Activated naive CD8-positive, alpha-beta T cell treated with anti-CD3 and anti-CD28 coated beads, Interleukin-2, amount 50 U/mL, for 24 hours (primary cell): Measurements from ENCODE around the gene CES3.

ENCODE experiments used
- ATAC-seq: fragments of 150-1000 bp; cut with Tn5 transposase; one replicate; pipeline ENCODE4 v1.10.0; 2021
- DNase-seq: peaks from one replicate; pipeline ENCODE4 v3.0.0; 2021
- H3K27ac Mint-ChIP-seq: one replicate; pipeline ENCODE4 v1.8.0; 2021; ENCODE audit warnings: mild to moderate bottlenecking, mixed read lengths
- H3K27me3 Mint-ChIP-seq: one replicate; pipeline ENCODE4 v1.8.0; 2021; ENCODE audit warnings: mixed read lengths
- H3K36me3 Mint-ChIP-seq: one replicate; pipeline ENCODE4 v1.8.0; 2021; ENCODE audit warnings: low read depth, mixed read lengths
- H3K4me1 Mint-ChIP-seq: one replicate; pipeline ENCODE4 v1.8.0; 2021; ENCODE audit warnings: mixed read lengths
- H3K4me3 Mint-ChIP-seq: one replicate; pipeline ENCODE4 v1.8.0; 2021; ENCODE audit warnings: mild to moderate bottlenecking, moderate library complexity, mixed read lengths
- H3K9me3 Mint-ChIP-seq: one replicate; pipeline ENCODE4 v1.8.0; 2021; ENCODE audit warnings: mixed read lengths

CES3 gene

DNA sequence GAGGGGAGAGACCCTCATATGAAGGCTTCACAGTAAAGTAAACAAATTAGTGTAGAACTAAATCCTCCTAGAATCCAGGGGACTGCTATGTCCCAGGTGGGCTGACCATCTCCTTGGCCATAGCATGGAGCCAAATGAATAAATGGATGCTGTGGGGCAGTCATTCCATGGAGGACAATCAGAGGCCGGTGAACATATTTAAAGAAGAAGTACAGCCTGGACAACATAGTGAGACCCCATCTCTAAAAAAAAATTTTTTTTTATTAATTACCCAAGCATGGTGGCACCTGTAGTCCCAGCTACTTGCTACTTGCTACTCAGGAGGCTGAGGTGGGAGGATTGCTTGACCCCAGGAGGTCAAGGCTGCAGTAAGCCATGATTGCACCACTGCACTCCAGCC is 62.6 kb downstream of the CES3 start:
- no peak for ATAC-seq

More for the DNA sequence above, 62.6 kb downstream of the CES3 start:
- Mint-ChIP-seq H3K4me1 (peaks cover 14% of the 10 kb centered on the region), H3K4me3 (no peak overlapping the region), H3K27me3 (no peaks in the 10 kb centered on the region), H3K27ac (no peak overlapping the region), H3K9me3 (no peaks in the 10 kb centered on the region), H3K36me3 (no peaks in the 10 kb centered on the region)
- DNase-seq: no peak
